Stimulated activated CD8-positive, alpha-beta memory T cell treated with anti-CD3 and anti-CD28 coated beads, Interleukin-4, amount 100 ng/mL, for 48 hours (primary cell): ENCODE measurements around the gene HS6ST3.

Source experiments
- DNase-seq: peaks from one replicate; pipeline ENCODE4 v3.0.0-alpha.2; 2020

The HS6ST3 gene

DNA sequence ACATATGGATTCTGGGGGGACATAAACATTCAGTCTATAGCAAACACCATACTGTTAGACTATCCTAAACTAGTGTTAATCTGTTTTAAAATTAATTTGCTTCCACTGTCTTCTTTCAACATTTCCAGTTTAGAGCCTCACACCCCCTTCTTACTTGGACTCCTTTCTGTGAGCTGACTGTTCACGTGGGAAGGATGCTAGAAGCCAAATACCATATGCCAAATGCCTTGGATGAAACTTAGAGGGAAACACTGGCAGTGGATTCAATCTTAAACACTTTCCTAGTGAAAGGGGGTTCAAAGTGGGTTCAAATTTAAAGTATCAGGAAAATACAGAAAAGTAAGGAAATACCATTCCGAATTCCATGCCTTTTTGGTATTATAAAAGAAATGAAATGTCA lies 113.6 kb downstream of the HS6ST3 start:
- DNase-seq, result no peak

DNA sequence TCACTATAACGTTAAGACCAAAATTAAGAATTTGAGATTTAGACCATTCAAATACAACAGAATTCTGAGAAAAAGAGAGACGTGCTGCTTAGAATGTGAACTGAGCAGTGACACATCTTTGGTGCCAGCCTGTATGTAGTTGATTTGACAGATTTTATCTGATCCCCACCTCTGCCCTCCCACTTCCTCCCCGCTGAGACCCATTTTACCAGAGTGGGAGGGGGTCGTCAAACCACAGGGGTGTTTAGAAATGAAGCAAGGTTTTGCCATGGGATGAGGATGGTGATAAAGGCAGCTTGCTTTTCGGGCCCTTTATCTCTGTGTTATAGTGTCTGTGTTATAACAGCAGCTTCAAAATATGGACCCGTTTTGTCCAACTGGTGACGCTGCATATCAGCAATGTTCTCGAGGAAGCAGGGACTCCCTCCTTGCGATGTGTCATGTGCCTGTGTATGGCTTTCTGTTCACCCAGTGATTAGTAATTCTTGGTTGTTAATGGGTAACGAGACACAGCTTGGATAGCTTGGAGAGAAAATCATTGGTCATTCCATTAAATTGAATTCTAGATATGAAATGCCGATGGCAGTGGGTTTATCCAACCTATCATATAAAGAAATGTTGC lies 125.0 kb downstream of the HS6ST3 start:
- DNase-seq, result no peak

DNA sequence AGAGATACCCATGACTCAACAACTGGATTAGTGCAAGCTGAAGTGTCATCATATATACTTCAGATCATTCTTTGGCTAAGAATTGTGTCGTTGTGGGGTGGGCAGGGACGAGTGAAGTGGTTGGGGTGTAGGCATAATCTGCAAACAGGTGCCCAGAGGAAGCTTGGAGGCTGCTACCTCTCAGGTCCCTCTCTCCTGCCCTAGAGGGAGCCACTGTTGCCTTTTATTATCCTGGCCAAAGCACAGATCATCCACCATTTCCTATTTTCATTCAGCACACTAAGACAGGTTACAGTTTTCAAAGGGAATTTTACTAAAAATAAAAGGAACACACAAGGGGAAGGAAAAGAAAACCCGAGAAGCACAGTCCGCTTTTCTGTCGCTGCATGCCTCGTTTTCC lies 126.6 kb downstream of the HS6ST3 start:
- no peak for DNase-seq

DNA sequence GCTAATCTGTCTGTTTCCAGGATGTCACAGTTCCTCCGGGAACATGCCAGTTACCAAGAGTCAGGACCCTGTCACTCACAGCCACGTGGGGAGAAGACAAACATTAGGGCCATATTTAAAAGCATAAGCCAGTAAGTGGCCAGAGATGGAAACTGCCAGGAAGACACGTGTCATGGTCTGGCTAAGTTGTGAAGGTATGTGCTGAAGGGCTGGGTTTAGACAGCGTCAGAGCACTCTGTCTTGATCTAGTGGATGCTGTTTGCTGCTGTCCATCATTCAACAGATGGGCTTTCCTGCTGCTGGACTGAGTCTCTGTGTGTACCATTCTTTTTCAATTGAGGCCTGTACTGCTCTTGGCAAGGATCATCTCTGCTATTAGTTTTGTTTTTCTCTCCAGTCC lies 128.6 kb downstream of the HS6ST3 start:
- no peak for DNase-seq

DNA sequence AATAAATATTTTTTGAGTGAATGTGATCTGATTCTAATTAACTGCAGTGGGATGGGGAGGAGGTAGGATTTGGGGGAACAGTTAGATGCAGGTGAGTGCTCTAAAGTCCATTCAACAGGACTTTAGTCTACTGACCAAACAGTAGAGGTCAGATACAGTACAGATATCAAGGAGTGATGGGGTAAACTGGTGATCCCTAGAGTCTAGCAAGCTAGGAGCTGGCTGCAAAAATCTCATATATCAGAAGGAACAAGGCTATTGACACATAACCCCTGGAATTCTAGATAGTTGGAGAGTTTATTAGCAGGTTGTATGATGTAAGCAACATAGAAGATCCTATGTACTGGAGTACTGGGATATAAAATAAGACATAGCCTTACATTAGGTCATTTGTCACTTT lies 131.6 kb downstream of the HS6ST3 start:
- DNase-seq, result no peak

DNA sequence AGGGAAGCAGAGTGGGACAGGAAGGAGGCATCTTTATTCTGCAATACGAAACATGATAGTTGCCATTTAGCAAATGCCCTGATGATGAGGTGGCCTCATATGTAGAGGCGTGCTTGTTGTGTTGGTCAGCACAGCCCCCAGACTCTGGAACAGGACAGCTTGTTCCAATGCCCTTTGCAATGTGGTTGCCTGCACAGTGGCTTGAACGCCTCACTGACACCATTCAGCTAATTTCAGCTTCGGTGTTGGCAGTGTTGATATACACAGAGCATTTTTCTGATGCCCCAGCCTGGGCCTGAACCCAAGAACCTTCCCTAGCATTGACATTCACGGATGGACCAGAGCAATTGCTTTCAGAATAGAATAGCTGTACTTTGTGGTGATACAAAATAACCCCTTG lies 133.3 kb downstream of the HS6ST3 start:
- DNase-seq, result no peak

DNA sequence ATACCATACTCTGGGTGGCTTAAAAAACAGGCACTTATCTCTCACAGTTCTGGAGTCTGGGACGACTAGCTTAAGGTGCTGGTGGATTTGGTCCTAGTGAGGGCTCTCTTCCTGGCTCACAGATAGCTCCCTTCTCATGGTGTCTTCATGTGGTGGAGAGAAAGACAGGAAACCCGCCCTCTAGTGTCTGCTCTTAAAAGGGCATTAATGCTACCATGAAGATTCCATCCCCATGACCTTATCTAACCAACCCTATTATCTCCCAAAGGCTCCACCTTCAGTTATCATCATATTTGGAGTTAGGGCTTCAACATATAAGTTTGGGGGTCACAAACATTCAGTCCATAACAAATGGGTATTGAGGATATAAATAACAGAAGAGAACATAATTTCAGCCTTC lies 139.4 kb downstream of the HS6ST3 start:
- no peak for DNase-seq

DNA sequence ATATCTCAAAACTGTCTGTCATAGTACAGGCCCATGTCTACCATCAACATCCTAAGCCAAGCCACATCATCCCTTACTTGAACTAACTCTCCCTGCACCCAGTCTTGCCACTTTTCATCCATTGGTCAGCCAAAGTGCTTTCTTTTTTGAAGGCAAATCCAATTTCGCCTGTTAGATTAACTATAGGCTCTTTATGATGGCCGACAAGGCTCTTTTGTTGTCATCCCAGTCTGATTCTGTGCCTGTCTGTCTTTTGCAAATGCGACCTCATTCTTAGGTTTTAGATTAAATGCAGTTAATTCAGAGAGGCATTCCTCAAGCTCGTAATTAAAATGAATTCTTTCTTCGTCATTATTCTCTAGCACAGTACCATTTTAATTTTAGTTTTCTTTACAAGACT lies 148.3 kb downstream of the HS6ST3 start:
- no peak for DNase-seq

DNA sequence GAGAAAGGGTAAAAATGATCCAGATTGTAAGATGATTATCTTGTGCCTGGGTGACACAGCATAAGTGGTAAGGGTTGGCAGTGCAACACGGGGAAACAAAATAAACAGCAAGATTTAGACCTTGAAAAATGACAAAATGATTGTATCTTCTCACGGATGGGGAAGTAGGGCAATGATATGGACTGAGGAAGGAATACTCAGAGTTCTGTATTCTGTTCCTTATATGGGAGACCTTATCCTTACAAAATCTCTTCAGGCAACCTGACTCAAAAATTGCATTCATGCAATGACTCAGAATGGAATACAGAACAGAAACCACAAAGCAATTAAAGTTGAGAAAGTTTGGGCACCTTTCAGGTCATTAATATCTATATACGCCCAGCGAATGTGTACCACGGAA lies 149.0 kb downstream of the HS6ST3 start:
- DNase-seq, result no peak

DNA sequence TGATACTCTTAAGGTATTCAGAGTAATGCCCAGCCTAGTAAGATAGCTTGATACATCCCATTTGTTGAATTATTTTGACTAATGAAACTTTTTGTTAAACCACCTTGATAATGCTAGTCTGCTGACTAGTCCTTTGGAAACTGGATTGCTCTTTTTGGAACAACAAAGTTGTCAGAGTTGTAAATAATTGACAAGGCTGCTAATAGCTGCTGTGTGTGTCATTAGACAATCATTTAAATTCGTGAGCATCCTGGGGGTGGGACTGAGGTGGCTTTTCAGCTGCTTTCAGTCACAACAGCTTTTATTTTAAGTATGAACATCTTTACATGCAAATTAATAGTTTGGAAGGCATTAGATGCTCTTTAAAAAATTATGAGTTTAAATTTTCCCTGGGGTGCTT lies 153.5 kb downstream of the HS6ST3 start:
- DNase-seq, result no peak

DNA sequence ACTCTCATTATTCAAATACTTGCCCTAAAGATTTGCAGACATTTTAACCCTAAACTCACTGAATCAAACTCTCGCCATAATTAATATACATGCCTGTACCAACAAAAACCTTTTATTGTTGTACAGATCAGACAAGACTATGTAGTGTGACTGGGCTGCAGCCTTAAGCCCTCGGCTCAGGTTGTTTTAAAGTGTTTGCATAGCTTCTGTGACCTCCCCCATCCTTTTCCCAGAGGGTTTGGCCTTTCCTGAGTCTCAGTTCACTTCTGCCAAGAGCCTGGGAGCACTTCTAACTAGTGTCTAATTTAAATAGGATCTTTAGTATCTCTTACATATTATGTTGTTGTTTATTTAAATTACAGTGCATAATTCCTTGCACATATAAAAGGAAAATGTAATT lies 158.2 kb downstream of the HS6ST3 start:
- no peak for DNase-seq

DNA sequence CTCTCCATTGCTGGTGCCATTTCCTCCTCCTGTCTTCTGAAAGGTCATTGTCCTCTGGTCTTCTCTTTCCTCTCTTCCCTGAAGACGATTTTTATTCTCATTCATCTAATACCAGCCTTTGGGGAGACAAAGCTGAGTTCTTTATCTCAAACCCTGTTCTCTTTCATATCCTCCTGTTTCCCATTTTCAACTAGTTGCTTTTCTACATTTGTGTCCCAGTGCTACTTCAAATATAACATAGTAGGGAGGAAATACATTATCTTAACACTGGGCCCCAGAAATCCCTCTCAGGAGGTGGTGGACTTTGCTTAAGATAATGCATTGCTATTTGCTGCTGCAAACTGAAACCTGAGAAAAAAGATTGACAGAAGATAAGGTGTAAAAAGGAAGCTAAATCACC lies 159.1 kb downstream of the HS6ST3 start:
- DNase-seq, result no peak

DNA sequence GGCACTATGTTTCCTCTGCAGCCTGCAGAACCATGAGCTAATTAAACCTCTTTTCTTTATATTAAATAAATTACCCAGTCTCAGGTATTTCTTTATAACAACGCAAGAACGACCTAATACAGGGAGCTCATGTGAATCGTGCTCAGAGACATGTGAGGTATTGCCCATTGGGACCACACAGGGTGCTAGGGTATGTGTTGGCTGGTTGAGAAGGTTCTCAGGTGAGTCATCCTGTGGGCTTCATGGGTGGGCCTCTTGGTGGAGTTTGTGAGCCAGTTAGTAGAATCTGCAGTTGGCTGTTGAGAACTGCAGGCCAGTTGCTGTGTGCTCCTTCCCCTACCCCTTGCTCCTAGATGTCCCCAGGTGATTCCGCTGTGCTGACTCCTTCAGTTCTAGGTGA lies 163.0 kb downstream of the HS6ST3 start:
- no peak for DNase-seq

DNA sequence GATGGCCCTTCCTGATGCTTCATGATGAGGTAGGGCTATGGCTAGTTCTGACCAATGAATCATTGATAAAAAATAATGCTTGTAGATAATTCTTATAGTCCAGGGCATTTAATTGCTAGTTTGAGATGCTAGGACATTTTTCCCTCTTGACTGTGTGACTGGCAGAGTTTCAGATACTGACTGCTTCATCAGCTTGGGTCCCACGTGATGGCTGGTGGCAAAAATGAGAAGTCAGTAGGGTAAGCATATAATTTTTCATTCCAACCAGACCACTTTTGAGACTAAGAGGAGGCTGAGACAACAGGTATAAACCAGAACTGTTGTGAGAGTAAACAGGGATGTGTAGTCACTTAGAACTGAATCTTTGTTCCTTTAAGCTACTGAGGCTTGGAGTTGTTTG lies 183.3 kb downstream of the HS6ST3 start:
- DNase-seq, result no peak

DNA sequence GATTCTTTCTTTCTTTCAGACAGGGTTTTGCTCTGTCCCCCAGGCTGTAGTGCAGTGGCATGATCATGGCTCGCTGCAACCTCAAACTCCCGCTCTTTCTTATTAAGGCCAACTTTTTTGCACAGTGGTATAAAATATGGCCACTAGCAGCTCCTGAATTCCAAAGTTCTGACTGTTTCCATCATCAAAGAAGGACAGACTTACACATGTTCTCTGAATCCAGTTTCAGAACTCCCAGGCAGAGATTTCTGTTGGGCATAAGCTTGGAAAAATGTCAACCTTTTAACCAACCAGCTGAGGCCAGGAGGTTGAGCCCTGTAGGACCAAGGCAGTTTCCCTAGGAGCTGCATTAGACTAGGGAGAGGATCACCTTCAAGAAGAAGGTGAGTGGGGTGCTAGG lies 184.1 kb downstream of the HS6ST3 start:
- DNase-seq, result no peak

DNA sequence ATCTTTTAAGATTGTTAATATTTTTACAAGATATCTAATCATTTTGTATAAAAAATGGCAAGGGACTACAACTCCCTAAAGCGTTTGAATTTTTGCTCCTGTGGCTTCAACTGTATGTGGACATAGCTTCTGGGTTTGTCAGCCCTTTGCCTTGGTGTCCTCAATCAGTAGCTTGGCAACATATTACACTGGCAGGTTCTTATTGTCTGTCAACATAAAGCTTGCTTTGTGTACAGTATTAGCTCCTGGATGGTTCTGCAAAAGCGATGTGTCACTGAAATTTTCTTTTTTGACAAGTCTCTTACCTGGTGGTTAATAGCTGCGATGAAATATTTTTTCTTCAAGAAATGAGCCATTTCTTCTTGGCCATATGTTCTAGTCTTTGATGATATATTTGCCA lies 190.0 kb downstream of the HS6ST3 start:
- no peak for DNase-seq

DNA sequence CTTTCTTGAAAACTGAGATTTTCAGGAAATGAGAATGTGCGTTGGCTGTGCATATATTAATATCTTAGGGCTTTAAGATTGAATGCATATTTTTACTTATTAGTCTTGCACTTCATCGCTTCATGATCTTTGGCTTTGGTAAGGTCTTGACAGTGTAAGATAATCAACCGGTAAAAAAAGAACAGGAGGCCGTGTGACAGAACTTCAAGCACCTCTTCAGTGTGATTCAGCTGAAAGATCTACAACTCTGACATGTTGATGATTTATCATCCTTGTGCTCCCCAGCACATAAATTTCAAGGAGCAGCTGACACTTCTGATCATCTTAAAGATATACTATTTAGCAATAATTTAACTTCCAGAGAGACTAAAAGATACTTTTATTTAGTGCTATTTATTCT lies 195.1 kb downstream of the HS6ST3 start:
- DNase-seq, result no peak

DNA sequence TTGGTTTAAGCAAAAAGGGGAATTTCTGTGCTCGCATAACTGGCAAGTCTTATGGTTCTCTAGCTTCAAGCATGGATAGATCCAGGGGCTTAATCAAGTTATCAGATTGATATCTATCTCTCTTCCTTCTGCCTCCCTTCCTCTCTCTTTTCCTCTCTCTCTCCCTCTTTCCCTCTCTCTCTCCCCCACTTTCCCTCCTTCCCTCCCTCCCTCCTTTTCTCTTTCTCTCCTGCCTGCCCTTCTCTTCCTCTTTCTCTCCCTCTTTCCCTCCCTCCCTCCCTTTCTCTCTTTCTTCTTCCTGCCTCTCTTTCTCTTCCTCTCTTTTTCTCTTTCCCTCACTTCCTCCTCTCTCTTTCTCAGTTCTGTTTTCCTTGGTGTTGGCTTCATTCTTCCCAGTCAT lies 195.8 kb downstream of the HS6ST3 start:
- no peak for DNase-seq

DNA sequence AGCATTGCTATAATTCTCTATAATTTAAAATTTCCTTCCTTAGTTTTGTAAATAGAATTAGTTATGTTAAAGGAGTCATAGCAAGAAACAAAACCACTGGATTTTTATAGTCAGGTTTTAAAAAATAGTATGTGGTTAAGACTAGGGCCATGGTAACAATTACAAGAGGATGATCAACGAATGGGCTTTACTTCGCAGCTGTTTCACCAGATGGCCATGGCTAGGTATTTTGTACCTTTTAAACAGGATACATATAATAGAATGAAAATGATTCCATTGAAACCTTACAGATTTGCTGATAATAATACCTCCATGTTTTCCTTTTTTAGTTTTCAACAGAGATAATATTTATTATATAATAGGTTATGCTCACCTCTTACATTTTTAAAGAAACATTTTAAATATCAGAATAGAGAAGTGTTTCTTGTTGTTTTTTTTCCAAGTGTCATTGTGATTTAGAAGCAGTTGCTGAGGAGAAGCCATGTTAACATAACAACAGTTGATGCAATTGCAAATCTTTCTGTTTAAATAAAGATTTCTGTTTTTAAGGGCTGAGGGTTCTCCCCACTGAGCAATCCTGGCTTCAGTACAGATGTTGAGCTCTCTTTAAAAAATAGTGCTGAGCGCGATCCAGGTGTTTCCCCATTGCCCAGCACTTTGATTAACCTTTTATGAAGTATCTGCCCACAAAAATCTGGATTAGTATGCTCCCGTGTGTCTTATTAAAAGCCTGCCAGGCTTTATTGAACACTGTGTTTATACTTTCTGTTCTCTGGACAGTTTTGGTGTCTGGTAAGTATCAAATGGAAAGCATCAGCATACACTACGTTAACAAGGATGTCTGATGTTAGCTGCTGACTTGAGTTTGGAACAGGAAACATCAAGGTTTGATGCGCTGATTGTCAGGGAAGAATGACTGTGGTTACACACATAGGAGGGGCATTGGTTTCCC lies 205.3 kb downstream of the HS6ST3 start:
- no peak for DNase-seq

DNA sequence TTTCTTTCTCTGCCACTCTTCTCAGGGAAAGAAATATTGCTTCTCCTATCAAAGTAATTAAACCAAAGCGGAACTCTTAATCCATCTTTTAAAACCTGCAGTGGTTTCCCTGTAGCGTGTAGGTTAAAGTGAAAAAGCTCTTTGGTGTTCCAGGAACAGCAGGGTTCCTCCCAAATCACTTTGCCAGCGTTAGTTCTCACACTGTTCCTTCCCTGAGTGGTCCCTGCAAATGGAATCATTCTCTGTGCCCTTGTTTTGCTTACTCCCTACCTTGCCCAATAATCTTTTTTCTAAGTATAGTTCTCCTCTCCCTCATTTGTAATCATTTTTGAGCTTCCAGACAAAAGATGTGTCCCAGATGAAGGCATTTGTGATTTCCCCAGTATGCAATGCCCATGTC lies 207.5 kb downstream of the HS6ST3 start:
- no peak for DNase-seq

DNA sequence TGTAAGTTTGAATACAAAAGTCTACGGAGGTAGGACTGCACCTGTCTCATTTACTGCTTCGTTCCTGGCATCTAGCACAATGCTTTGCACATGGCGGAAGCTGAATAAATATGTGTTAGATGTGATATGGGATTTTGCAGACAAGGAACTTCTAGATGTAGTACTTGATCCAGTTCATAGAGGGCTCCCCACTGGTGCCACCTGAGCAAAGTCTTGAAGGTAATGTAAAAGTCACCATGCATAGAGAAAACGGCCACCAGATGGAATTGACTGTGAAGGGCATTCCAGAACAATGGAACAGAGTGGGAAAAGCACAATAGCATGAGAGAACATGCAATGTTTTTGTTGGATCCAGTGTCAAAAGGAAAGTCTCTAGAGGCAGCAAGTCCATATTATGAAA lies 209.3 kb downstream of the HS6ST3 start:
- no peak for DNase-seq

DNA sequence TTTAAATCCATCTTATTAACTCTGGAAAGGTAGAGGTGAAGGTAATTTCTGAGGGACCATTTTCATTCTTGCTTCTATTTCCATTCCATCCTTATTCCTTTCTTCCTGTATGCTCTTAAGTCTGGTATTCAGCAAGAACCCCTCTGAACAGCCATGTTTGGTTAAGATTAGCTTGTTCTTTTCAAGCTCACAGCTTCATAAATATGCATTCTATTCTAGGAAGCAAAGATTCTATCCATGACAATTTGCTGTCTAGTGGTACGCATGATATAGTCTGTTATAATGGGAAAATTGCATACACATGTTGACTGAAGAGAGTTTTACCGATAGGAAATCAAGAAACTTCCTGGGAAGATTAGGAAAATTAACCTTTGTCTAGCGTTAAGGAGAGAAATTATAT lies 218.7 kb downstream of the HS6ST3 start:
- DNase-seq, result no peak

DNA sequence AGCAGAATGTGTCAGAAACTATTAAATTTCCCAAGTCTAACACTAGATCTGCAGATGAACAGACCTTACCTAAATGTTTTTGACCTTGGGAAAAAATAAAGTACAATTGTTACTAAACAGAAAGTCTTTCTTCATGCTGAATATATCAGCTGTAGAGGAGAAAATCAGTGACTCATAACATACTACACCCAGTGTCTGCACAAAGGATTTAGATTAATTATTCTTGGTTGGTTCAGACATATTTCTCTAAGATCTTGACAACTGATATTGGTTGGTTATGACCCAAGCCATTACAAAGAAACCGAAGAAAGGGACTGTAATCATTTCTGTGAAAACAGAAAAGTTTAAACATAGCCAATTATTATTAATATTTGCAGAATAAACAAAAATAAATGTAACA lies 225.1 kb downstream of the HS6ST3 start:
- no peak for DNase-seq

DNA sequence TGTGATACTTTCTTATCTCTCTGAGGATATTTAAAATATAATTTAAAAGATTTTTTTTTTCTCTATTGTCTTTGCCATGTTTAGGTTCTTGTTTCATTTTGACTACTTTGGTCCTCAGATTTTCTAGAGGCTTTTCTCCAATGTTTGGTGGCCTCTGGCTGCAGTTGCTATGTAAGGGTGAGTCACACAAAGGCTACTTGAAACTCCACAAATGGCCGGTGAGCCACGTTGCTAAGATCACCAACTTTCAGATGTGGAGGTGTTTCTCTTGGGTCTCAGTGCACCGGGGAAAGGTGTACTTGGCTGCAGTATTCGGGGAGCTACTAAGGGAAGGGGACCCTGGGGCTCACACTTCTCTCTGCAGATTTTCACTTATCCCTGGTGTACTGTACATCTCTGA lies 248.1 kb downstream of the HS6ST3 start:
- DNase-seq, result no peak

DNA sequence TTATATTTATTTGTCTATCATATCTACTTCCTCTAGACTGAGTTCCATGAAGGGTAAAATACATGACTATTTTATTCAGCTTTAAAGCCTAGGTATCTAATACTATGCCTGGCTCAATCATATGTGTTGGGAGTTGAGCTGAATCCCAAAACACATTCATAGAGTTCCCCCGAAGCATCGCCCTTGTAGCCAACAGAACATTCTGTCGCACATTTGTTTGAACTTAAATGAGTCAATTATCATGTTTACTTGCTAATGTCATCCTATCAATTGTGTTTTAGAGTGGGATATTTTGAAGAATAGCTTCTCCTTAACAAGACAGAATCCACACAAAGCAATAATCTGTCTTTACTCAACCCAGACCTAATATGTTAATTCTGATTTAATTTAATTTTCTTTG lies 252.4 kb downstream of the HS6ST3 start:
- no peak for DNase-seq
